ENCODE results near the gene EMC9. TPM values are rescaled to one million over a fixed set of nuclear protein-coding genes. Genes with fewer than 3 reads are reported as not detected.
A peak's percentile ranks its signal among the peaks of the same experiment; 100 is the strongest.

EMC9 gene
- total RNA-seq, 2 experiments from 2014 or later: 45.0 to 51.7 TPM

- Mint-ChIP-seq H3K27me3 (no peaks in the 10 kb centered on the region), H3K27ac (peak overlapping the region; percentile 32), H3K36me3 (ENCODE audit: low read depth) (peaks cover 78% of the 10 kb centered on the region), H3K4me1 (peaks cover 24% of the 10 kb centered on the region), H3K9me3 (no peaks in the 10 kb centered on the region), H3K4me3 (no peak overlapping the region)
- ChIA-PET CTCF (interaction anchor here (0.9 kb wide), 1 partner anchor 48 kb away, joined by 3 read pairs; no protein-coding TSS in a partner anchor), POLR2A (interaction anchor here (0.7 to 18.6 kb wide), 3 partner anchors 13 to 58 kb away, joined by 3 to 652 read pairs (median 4); partner anchors contain the start of genes EMC9, PSME1, PSME2 and RNF31)
- DNase-seq: no peak
Measured at GRCh38 chr14:24156840-24157239, 15.4 kb upstream of the EMC9 start.

GRCh38 chr14:24155100-24155499, 13.7 kb upstream of the EMC9 start:
- Mint-ChIP-seq H3K27me3 (no peaks in the 10 kb centered on the region), H3K36me3 (ENCODE audit: low read depth) (peaks cover 72% of the 10 kb centered on the region), H3K4me3 (no peak overlapping the region), H3K27ac (no peak overlapping the region), H3K9me3 (no peaks in the 10 kb centered on the region), H3K4me1 (peaks cover 15% of the 10 kb centered on the region)
- DNase-seq: no peak
- CTCF ChIA-PET: no interaction called here
- POLR2A ChIA-PET: interaction anchor here (0.9 to 18.6 kb wide), 6 partner anchors 11 to 59 kb away, joined by 3 to 652 read pairs (median 5); partner anchors contain the start of genes DCAF11, EMC9, NRL and PSME1

DNA sequence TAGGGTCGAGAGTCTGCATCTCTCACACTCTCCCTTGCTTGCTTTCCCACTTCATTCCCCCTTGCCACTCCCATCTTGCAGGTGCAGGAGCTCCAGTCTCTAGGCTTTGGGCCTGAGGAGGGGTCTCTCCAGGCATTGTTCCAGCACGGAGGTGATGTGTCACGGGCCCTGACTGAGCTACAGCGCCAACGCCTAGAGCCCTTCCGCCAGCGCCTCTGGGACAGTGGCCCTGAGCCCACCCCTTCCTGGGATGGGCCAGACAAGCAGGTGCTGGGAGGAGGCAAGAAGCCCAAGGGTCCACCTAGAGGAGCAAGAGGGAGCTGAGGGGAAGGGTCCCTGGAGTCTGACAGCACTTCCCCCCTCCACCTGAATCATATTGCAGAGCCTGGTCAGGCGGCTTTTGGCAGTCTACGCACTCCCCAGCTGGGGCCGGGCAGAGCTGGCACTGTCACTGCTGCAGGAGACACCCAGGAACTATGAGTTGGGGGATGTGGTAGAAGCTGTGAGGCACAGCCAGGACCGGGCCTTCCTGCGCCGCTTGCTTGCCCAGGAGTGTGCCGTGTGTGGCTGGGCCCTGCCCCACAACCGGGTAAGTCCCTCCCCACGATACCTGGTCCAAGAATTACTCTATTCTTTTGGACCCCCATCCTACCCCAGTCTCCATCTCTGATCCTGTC, 10.2 kb upstream of the EMC9 start:
- H3K9me3 Mint-ChIP-seq: no peaks in the 10 kb centered on the region
- ChIA-PET POLR2A (interaction anchor here (0.7 to 19.0 kb wide), 5 partner anchors 11 to 44 kb away, joined by 4 to 652 read pairs (median 8); partner anchors contain the start of genes EMC9, IRF9, NRL and PSME1), CTCF (interaction anchor here (1.2 to 3.6 kb wide), 2 partner anchors 9 to 146 kb away, joined by 3 to 21 read pairs; partner anchors contain the start of gene IRF9)
- no peak overlapping the region for H3K27ac Mint-ChIP-seq
- peaks cover 28% of the 10 kb centered on the region for H3K4me1 Mint-ChIP-seq
- no peaks in the 10 kb centered on the region for H3K27me3 Mint-ChIP-seq
- no peak overlapping the region for H3K4me3 Mint-ChIP-seq
- peaks cover 70% of the 10 kb centered on the region for H3K36me3 Mint-ChIP-seq (ENCODE audit: low read depth)
- DNase-seq: no peak

DNA sequence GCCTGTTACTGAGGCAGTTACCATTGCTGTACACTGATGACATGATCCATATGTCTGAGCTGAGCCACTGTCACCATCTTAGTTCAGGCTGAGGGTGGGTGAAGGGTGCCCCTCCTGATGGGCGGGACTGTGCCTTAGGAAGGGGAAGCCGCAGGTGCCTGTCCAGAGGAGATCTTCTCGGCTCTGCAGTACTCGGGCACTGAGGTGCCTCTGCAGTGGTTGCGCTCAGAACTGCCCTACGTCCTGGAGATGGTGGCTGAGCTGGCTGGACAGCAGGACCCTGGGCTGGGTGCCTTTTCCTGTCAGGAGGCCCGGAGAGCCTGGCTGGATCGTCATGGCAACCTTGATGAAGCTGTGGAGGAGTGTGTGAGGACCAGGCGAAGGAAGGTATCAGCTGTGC, 9.6 kb upstream of the EMC9 start:
- Mint-ChIP-seq H3K27ac (no peak overlapping the region), H3K4me1 (peaks cover 28% of the 10 kb centered on the region), H3K36me3 (ENCODE audit: low read depth) (peaks cover 74% of the 10 kb centered on the region), H3K27me3 (no peaks in the 10 kb centered on the region), H3K9me3 (no peaks in the 10 kb centered on the region), H3K4me3 (no peak overlapping the region)
- ChIA-PET CTCF (interaction anchor here (1.2 to 3.6 kb wide), 2 partner anchors 10 to 146 kb away, joined by 3 to 21 read pairs; partner anchors contain the start of gene IRF9), POLR2A (interaction anchor here (0.7 to 19.0 kb wide), 6 partner anchors 10 to 45 kb away, joined by 3 to 652 read pairs (median 7); partner anchors contain the start of genes EMC9, IRF9, NRL and PSME1)
- DNase-seq: no peak

DNA sequence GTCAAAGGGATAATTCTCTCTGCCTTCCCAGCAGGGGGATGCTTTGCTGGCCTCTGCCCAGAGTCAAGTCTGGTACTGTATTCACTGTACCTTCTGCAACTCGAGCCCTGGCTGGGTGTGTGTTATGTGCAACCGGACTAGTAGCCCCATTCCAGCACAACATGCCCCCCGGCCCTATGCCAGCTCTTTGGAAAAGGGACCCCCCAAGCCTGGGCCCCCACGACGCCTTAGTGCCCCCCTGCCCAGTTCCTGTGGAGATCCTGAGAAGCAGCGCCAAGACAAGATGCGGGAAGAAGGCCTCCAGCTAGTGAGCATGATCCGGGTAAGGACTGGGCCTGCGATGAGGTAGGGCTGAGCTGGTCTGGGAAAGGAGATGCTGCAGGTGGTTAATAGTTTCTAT, 9.2 kb upstream of the EMC9 start:
- DNase-seq: no peak
- peaks cover 74% of the 10 kb centered on the region for H3K36me3 Mint-ChIP-seq (ENCODE audit: low read depth)
- H3K9me3 Mint-ChIP-seq: no peaks in the 10 kb centered on the region
- no peaks in the 10 kb centered on the region for H3K27me3 Mint-ChIP-seq
- no peak overlapping the region for H3K4me3 Mint-ChIP-seq
- ChIA-PET POLR2A (interaction anchor here (0.7 to 19.0 kb wide), 7 partner anchors 9 to 45 kb away, joined by 3 to 652 read pairs (median 6); partner anchors contain the start of genes EMC9, IRF9, NRL and PSME1), CTCF (interaction anchor here (0.8 to 3.6 kb wide), 3 partner anchors 9 to 147 kb away, joined by 3 to 21 read pairs (median 3); partner anchors contain the start of genes EMC9 and IRF9)
- no peak overlapping the region for H3K27ac Mint-ChIP-seq
- H3K4me1 Mint-ChIP-seq: peaks cover 31% of the 10 kb centered on the region

- no peak for DNase-seq
- POLR2A ChIA-PET: interaction anchor here (0.7 to 19.0 kb wide), 6 partner anchors 9 to 160 kb away, joined by 3 to 652 read pairs (median 6); partner anchors contain the start of genes EMC9, IRF9, PSME1 and TM9SF1
Measured at GRCh38 chr14:24150061-24150460, 8.7 kb upstream of the EMC9 start.

GRCh38 chr14:24149302-24149969, 8.0 kb upstream of the EMC9 start:
- POLR2A ChIA-PET: interaction anchor here (0.7 to 21.4 kb wide), 10 partner anchors 8 to 161 kb away, joined by 3 to 652 read pairs (median 16); partner anchors contain the start of genes DCAF11, EMC9, IRF9 and NRL
- CTCF ChIA-PET: interaction anchor here (0.8 to 4.6 kb wide), 3 partner anchors 8 to 14 kb away, joined by 3 to 21 read pairs (median 20); partner anchors contain the start of genes EMC9, IRF9 and PSME1
- Mint-ChIP-seq H3K36me3 (ENCODE audit: low read depth) (peaks cover 74% of the 10 kb centered on the region), H3K9me3 (no peaks in the 10 kb centered on the region), H3K4me3 (peak overlapping the region; percentile 96), H3K27me3 (no peaks in the 10 kb centered on the region), H3K27ac (peak overlapping the region; percentile 44), H3K4me1 (peaks cover 40% of the 10 kb centered on the region)
- no peak for DNase-seq

More at GRCh38 chr14:24150061-24150460, 8.7 kb upstream of the EMC9 start:
- Mint-ChIP-seq H3K27me3 (no peaks in the 10 kb centered on the region), H3K9me3 (no peaks in the 10 kb centered on the region), H3K27ac (no peak overlapping the region), H3K36me3 (ENCODE audit: low read depth) (peaks cover 74% of the 10 kb centered on the region), H3K4me1 (peaks cover 36% of the 10 kb centered on the region), H3K4me3 (no peak overlapping the region)
- CTCF ChIA-PET: interaction anchor here (0.8 to 3.6 kb wide), 2 partner anchors 9 to 10 kb away, joined by 3 to 21 read pairs; partner anchors contain the start of genes EMC9 and IRF9

GRCh38 chr14:24147761-24148428, 6.5 kb upstream of the EMC9 start:
- Mint-ChIP-seq H3K27me3 (no peaks in the 10 kb centered on the region), H3K4me1 (peaks cover 55% of the 10 kb centered on the region), H3K27ac (peak overlapping the region; percentile 84), H3K4me3 (peak overlapping the region; percentile 96), H3K36me3 (ENCODE audit: low read depth) (peaks cover 80% of the 10 kb centered on the region), H3K9me3 (no peaks in the 10 kb centered on the region)
- POLR2A ChIA-PET: interaction anchor here (0.8 to 21.4 kb wide), 19 partner anchors 11 to 99 kb away, joined by 3 to 652 read pairs (median 8); partner anchors contain the start of genes CHMP4A, DCAF11, IPO4 and IRF9
- no peak for DNase-seq
- CTCF ChIA-PET: interaction anchor here (0.6 to 4.6 kb wide), 10 partner anchors 8 to 160 kb away, joined by 3 to 76 read pairs (median 7); partner anchors contain the start of genes CIDEB, IRF9, PSME1 and TINF2

DNA sequence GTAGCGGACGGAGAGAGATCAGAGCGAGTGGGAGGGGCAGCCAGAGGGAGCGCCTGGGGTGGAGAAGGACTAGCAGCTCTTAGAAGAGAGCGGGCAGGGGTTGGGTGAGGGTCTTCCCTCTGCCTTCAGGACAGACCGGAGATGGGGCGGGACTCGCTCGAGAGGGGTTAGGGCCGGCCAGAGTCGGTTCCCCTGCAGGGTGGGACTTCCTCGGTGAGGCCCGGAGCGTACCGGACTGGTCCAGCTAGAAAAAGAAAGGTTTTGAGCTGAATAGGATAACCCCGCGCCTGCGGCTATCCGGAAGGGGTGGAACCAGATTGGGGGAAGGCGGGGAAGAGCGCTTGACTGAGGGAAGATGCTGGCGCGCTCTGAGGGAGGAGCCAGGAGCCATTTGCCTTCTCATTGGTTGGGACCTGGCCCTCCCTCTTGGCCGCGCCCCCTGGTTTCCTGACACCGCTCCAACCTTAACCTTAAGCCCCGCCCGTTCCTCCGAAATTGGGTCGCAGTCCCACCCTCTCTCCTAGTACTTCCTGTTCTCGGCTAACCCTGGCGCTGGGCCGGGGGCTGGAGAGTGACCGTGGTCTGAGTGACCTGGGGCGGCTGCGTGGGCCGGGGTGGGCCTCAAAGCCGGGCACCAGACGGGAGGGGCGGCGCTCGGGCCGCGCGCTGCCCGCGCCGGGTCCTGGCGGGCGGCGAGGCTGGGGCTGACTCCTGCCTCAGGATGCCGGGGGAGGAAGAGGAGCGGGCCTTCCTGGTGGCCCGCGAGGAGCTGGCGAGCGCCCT, 5.8 kb upstream of the EMC9 start, which contains the start of gene RNF31:
Gene RNF31 (plus strand): TSS at position 521 of the 783 bp plus-strand sequence. CDS start 201 bp downstream, at position 722.
- DNase-seq: peak; percentile 99
- H3K4me3 Mint-ChIP-seq: peak within 1 kb of the TSS; percentile 96
- ChIA-PET CTCF (interaction anchor here (1.0 to 4.6 kb wide), 15 partner anchors 9 to 285 kb away, joined by 3 to 76 read pairs (median 5); partner anchors contain the start of genes CIDEB, DCAF11, IRF9 and NRL), POLR2A (interaction anchor here (1.0 to 21.4 kb wide), 22 partner anchors 10 to 283 kb away, joined by 3 to 652 read pairs (median 8); partner anchors contain the start of genes CBLN3, CHMP4A, DCAF11 and IPO4)
- peak within 1 kb of the TSS; percentile 99 for H3K27ac Mint-ChIP-seq
- no peaks in the 10 kb centered on the region for H3K9me3 Mint-ChIP-seq
- H3K4me1 Mint-ChIP-seq: peaks cover 58% of the 10 kb centered on the region
- H3K27me3 Mint-ChIP-seq: no peaks in the 10 kb centered on the region
- H3K36me3 Mint-ChIP-seq (ENCODE audit: low read depth): peaks cover 80% of the 10 kb centered on the region

DNA sequence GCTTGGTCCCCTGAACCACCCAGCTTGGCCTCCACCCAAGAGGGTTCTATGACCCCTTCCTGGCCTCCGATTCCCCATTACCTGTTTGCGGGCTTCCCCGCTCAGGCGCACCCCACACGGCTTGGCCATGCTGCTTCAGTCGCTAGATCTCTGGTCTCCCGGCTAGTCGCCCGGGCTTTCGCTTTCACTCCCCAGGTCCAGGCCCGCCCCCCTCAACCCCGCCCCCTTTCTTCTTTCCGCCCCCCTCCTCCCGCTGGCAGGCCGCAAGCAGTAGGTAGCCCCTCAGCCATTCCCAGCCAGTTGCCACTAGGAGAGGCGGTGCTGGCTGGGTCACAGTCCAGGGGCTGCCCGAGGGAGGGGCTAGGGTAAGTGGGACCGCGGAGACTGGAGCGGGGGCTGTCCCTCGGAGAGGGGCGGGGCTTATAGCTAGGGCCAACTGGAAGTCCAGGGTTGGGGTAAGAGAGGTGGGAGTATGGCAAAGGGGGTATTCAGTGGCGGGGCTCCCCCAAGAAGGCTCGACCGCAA, 5.1 kb upstream of the EMC9 start, which contains the start of gene PSME2:
Gene PSME2 (minus strand): TSS at position 158 of the 525 bp plus-strand sequence. CDS start 29 bp downstream, at position 129.
- CTCF ChIA-PET: interaction anchor here (1.0 to 4.6 kb wide), 14 partner anchors 9 to 285 kb away, joined by 3 to 76 read pairs (median 6); partner anchors contain the start of genes CIDEB, DCAF11, IRF9 and NRL
- Mint-ChIP-seq H3K36me3 (ENCODE audit: low read depth) (peaks cover 81% of the 10 kb centered on the region), H3K27ac (peak within 1 kb of the TSS; percentile 99), H3K4me1 (peaks cover 63% of the 10 kb centered on the region), H3K27me3 (no peaks in the 10 kb centered on the region), H3K9me3 (no peaks in the 10 kb centered on the region), H3K4me3 (peak within 1 kb of the TSS; percentile 96)
- POLR2A ChIA-PET: interaction anchor here (0.9 to 21.4 kb wide), 25 partner anchors 9 to 284 kb away, joined by 3 to 652 read pairs (median 7); partner anchors contain the start of genes CARMIL3, CBLN3, CHMP4A and DCAF11
- DNase-seq: peak; percentile 91

Measured in activated CD4-positive, alpha-beta memory T cell treated with anti-CD3 and anti-CD28 coated beads, Interleukin-2, amount 10 ng/mL, durations not matched to agents 7 days and 5 days (primary cell).